Activated T-helper 2 cell treated with anti-CD3 and anti-CD28 coated beads, Interferon-gamma antibody, Interleukin-2, Interleukin-4, amounts not matched to agents 10 μg/mL and 5 μg/mL and 100 μg/mL, durations not matched to agents 14 hours and 24 hours and 36 hours (primary cell): ENCODE data around the gene ADTRP. TPM values are rescaled to one million over a fixed set of nuclear protein-coding genes. Genes with fewer than 3 reads are reported as not detected.

ENCODE experiments used
- DNase-seq: peaks from one replicate; pipeline ENCODE4 v3.0.0; 2021; ENCODE audit warnings: low spot score
- H3K27ac Mint-ChIP-seq: one replicate; pipeline ENCODE4 v1.8.0; 2021; ENCODE audit warnings: mixed read lengths
- H3K27me3 Mint-ChIP-seq: one replicate; pipeline ENCODE4 v1.8.0; 2021; ENCODE audit warnings: low read depth, mixed read lengths
- H3K36me3 Mint-ChIP-seq: one replicate; pipeline ENCODE4 v1.8.0; 2021; ENCODE audit warnings: low read depth, mixed read lengths
- H3K4me1 Mint-ChIP-seq: one replicate; pipeline ENCODE4 v1.8.0; 2021; ENCODE audit warnings: low read depth, mixed read lengths
- H3K4me3 Mint-ChIP-seq: one replicate; pipeline ENCODE4 v1.8.0; 2021; ENCODE audit warnings: low read depth, mild to moderate bottlenecking, moderate library complexity, mixed read lengths
- H3K9me3 Mint-ChIP-seq: one replicate; pipeline ENCODE4 v1.8.0; 2021; ENCODE audit warnings: mixed read lengths
- intact Hi-C: fragments of 100-400 bp; cut with micrococcal nuclease; formaldehyde crosslinking; loops from one replicate; pipeline ENCODE4 v1.15.1; 2023
- total RNA-seq: library from RNA; stranded (reverse); gene quantifications from 2 replicates; pipeline ENCODE4 v1.2.3, GENCODE V29; 2022

ADTRP gene
- total RNA-seq = 0.67 and 1.6 TPM in 2 replicates

DNA sequence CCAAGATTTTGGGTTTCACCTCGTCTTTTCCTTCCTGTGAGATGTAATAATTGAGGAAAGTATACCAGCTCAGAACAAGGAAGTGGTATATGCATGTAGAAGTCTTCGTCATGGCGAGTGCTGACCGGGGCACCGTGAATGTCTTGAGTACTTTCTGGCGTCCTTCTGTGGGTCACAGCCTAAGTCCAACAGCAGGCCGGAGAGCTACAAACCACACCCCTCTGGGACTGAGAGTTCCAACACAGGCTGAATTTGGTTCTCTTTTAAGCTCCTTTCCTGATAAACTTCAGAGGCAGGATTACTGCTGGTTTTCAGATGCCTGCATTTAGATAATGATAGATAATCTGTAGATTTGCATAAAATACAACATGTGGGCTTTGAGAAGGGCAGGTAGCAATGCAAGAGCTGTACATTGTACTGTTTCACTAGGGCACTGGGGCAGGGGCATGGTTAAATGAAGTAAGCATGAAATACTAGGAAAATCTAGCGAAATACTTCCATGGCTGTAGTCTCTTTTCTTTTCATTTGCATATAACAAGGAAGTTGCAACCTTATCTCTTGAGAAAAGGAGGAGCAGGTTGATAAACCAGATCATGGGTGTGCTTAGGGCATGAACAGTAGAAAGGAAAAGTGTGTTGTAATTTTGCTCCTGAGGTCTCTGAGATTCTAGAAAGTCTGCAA is at the start of gene ADTRP:
Gene ADTRP, minus strand, starts transcription at position 156 of the 681 bp plus-strand sequence. Its CDS starts 44 bp downstream, at position 112.
- H3K9me3 Mint-ChIP-seq = peaks cover 9% of the 10 kb centered on the region
- no peaks in the 10 kb centered on the region for H3K36me3 Mint-ChIP-seq
- H3K27ac Mint-ChIP-seq = no peak within 1 kb of the TSS
- no peaks in the 10 kb centered on the region for H3K4me1 Mint-ChIP-seq
- H3K27me3 Mint-ChIP-seq = peaks cover 4% of the 10 kb centered on the region
- no peak within 1 kb of the TSS for H3K4me3 Mint-ChIP-seq
- intact Hi-C loops = no loop called here
- DNase-seq = no peak

- Mint-ChIP-seq H3K9me3 (no peaks in the 10 kb centered on the region), H3K27ac (no peak overlapping the region), H3K4me1 (peaks cover 7% of the 10 kb centered on the region), H3K36me3 (no peaks in the 10 kb centered on the region), H3K27me3 (peaks cover 1% of the 10 kb centered on the region), H3K4me3 (no peak overlapping the region)
- no peak for DNase-seq
- intact Hi-C loops = no loop called here
Measured at GRCh38 chr6:11826779-11827178, 48.2 kb upstream of the ADTRP start.

DNA sequence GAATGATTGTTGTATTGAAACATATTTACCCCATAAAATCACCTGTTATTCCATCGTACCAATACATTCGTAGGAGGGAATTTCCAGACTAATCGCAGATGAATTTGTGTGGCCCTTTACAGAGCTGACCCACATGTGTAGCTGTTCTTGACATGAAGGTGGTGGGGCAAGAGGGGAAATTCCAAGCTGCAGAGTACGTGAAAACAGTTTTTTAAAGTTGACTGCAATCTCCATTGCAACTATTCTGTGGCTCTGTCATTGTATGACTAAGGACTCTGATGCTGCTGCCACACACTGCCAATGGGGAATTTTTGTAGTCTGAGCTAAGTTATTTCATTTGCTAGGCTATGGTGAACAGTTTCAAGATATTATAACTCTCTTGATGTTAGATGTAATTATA is 46.4 kb upstream of the ADTRP start:
- Mint-ChIP-seq H3K9me3 (no peaks in the 10 kb centered on the region), H3K4me1 (peaks cover 7% of the 10 kb centered on the region), H3K27ac (no peak overlapping the region), H3K36me3 (no peaks in the 10 kb centered on the region), H3K4me3 (no peak overlapping the region), H3K27me3 (peaks cover 1% of the 10 kb centered on the region)
- DNase-seq = no peak
- intact Hi-C loops = no loop called here

GRCh38 chr6:11822346-11822745 is 43.7 kb upstream of the ADTRP start:
- H3K9me3 Mint-ChIP-seq = no peaks in the 10 kb centered on the region
- DNase-seq = no peak
- H3K36me3 Mint-ChIP-seq = no peaks in the 10 kb centered on the region
- intact Hi-C loops = no loop called here
- H3K4me3 Mint-ChIP-seq = no peak overlapping the region
- H3K4me1 Mint-ChIP-seq = peaks cover 5% of the 10 kb centered on the region
- no peak overlapping the region for H3K27ac Mint-ChIP-seq
- peaks cover 1% of the 10 kb centered on the region for H3K27me3 Mint-ChIP-seq

GRCh38 chr6:11821781-11822180 is 43.2 kb upstream of the ADTRP start:
- peaks cover 1% of the 10 kb centered on the region for H3K27me3 Mint-ChIP-seq
- no peaks in the 10 kb centered on the region for H3K9me3 Mint-ChIP-seq
- H3K4me3 Mint-ChIP-seq = no peak overlapping the region
- peaks cover 5% of the 10 kb centered on the region for H3K4me1 Mint-ChIP-seq
- no peaks in the 10 kb centered on the region for H3K36me3 Mint-ChIP-seq
- no peak for DNase-seq
- H3K27ac Mint-ChIP-seq = no peak overlapping the region
- intact Hi-C loops = no loop called here

DNA sequence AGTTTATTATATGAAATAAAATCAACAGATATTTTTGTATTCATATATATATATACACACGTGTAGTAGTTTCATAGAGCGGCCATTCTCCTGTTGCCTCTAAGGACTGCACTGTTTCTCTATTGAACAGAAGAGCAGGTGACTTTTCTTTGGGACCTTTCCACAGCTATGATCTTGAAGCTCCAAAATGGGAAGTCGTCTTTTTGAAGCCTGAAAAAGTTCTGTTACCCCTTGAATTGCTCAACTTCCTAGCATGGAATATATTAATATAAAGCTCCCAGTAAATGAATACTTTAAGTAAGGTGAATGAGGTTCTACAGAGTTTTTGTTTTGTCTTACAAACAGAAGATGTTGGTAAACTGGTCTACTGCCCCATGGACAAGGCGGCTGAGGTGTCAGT is 42.2 kb upstream of the ADTRP start:
- no peak overlapping the region for H3K4me3 Mint-ChIP-seq
- DNase-seq = no peak
- H3K27ac Mint-ChIP-seq = no peak overlapping the region
- no peaks in the 10 kb centered on the region for H3K36me3 Mint-ChIP-seq
- intact Hi-C loops = no loop called here
- H3K9me3 Mint-ChIP-seq = no peaks in the 10 kb centered on the region
- peaks cover 5% of the 10 kb centered on the region for H3K4me1 Mint-ChIP-seq
- H3K27me3 Mint-ChIP-seq = peaks cover 1% of the 10 kb centered on the region

GRCh38 chr6:11819486-11819885 is 40.9 kb upstream of the ADTRP start:
- no peaks in the 10 kb centered on the region for H3K4me1 Mint-ChIP-seq
- H3K4me3 Mint-ChIP-seq = no peak overlapping the region
- no peaks in the 10 kb centered on the region for H3K36me3 Mint-ChIP-seq
- no peak for DNase-seq
- intact Hi-C loops = no loop called here
- peaks cover 1% of the 10 kb centered on the region for H3K27me3 Mint-ChIP-seq
- no peaks in the 10 kb centered on the region for H3K9me3 Mint-ChIP-seq
- no peak overlapping the region for H3K27ac Mint-ChIP-seq

DNA sequence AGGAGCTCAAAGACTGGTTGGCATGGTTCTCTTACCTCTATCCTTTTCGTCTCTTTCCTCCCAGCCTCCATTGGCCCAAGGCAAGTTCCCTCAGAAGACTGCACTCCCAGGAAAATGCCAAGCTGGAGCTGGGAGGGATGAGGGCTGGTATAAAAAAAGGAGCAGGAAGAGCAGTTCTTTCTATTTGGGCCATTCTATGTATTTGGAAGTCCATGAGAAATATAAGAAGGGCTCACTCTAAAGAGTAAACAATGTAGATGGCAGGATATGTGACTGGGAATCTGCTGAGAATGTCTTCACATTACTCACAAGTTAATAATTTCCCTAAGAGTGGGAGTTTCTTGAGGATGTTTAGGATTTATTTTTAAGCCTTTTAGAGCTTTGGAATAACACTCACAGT is 36.6 kb upstream of the ADTRP start:
- Mint-ChIP-seq H3K4me3 (no peak overlapping the region), H3K27me3 (no peaks in the 10 kb centered on the region), H3K27ac (no peak overlapping the region), H3K4me1 (no peaks in the 10 kb centered on the region), H3K9me3 (no peaks in the 10 kb centered on the region), H3K36me3 (no peaks in the 10 kb centered on the region)
- intact Hi-C loops = no loop called here
- DNase-seq = no peak

DNA sequence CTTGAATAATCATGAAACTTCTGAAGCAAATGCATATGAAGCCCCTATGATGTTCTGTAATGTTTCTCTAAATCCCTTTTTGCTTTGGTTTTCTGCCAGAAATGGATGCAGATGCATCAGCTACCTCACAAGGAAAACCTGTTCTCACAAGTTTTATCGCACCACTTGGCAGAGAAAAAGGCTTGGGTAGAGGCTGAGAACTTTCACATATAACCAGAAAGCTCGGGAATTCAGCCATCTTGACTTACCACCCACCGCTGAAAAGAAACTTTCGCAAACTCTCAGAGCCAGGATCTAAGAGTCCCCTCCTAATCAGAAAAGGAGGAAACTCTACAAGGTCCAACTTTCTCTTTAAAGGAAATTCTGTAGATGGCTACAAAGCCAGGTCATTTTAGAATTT is 36.2 kb upstream of the ADTRP start:
- no peaks in the 10 kb centered on the region for H3K36me3 Mint-ChIP-seq
- no peak for DNase-seq
- H3K27me3 Mint-ChIP-seq = no peaks in the 10 kb centered on the region
- intact Hi-C loops = no loop called here
- no peaks in the 10 kb centered on the region for H3K4me1 Mint-ChIP-seq
- H3K4me3 Mint-ChIP-seq = no peak overlapping the region
- no peak overlapping the region for H3K27ac Mint-ChIP-seq
- H3K9me3 Mint-ChIP-seq = no peaks in the 10 kb centered on the region

DNA sequence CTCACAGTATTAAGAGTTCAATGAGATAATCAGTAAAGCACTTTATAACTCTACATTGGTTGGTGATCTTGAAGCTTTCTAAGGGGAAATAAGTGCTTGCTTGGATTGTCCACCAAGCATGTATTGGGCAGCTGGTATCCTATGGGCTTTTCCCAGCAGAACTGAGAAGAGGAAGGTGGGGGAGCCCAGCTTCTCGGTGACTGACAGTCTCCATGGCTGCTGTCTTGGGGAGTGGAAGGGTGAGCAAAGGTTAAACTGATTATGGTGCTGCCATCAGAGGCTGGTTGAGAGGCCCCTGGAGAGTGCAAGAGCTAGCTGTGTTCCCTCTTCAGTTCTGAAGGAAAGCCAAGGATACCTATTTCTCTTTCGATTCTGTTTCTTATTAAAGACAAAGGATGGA is 35.5 kb upstream of the ADTRP start:
- Mint-ChIP-seq H3K27ac (no peak overlapping the region), H3K27me3 (no peaks in the 10 kb centered on the region)

DNA sequence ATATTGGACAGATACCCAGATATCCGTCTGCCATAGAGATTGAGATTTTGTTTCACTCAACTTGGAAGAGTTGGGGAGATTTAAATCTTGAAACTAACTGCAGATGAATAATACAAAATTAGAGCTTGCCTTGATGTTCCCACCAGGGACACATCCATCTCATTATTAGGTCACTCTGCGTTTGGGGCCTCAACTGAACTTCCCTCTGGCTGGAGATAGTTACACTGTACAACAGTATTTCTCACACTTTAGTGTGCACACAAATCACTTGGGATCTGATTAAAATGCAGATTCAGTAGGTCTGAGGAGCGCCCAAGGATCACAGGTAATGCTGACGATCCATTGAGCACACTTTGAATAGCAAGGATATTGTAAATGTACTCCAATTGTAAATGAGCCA is 35.0 kb upstream of the ADTRP start:
- Mint-ChIP-seq H3K4me3 (no peak overlapping the region), H3K4me1 (no peaks in the 10 kb centered on the region), H3K27me3 (no peaks in the 10 kb centered on the region), H3K36me3 (no peaks in the 10 kb centered on the region), H3K9me3 (no peaks in the 10 kb centered on the region), H3K27ac (no peak overlapping the region)
- intact Hi-C loops = no loop called here
- DNase-seq = no peak

More for the DNA sequence above, 35.5 kb upstream of the ADTRP start:
- H3K36me3 Mint-ChIP-seq = no peaks in the 10 kb centered on the region
- DNase-seq = no peak
- no peak overlapping the region for H3K4me3 Mint-ChIP-seq
- H3K4me1 Mint-ChIP-seq = no peaks in the 10 kb centered on the region
- intact Hi-C loops = no loop called here
- no peaks in the 10 kb centered on the region for H3K9me3 Mint-ChIP-seq

GRCh38 chr6:11812951-11813350 is 34.3 kb upstream of the ADTRP start:
- Mint-ChIP-seq H3K27me3 (no peaks in the 10 kb centered on the region), H3K9me3 (no peaks in the 10 kb centered on the region), H3K36me3 (no peaks in the 10 kb centered on the region), H3K27ac (no peak overlapping the region), H3K4me1 (no peaks in the 10 kb centered on the region), H3K4me3 (no peak overlapping the region)
- intact Hi-C loops = no loop called here
- no peak for DNase-seq

GRCh38 chr6:11812439-11812838 is 33.8 kb upstream of the ADTRP start:
- Mint-ChIP-seq H3K4me3 (no peak overlapping the region), H3K27me3 (no peaks in the 10 kb centered on the region), H3K4me1 (no peaks in the 10 kb centered on the region), H3K27ac (no peak overlapping the region), H3K9me3 (no peaks in the 10 kb centered on the region), H3K36me3 (no peaks in the 10 kb centered on the region)
- intact Hi-C loops = no loop called here
- DNase-seq = no peak
